Stomach (tissue), 9 donors: Measurements from ENCODE around the gene ZCCHC7. TPM values are rescaled to one million over a fixed set of nuclear protein-coding genes. Genes with fewer than 3 reads are reported as not detected.

Experiments
- DNase-seq, 2 donors: peaks; one replicate each; pipeline versions ENCODE4 v3.0.0 to v3.0.0-alpha.2; 2013 to 2019
- H3K27ac ChIP-seq, 5 donors: fragments of 200-600 bp in 4 of 5; sonication (generic) in 4 of 5; one replicate each; pipeline ENCODE4 v1.5.1; 2013 to 2019; ENCODE audit warnings: mild to moderate bottlenecking in 1 of 5, moderate library complexity in 1 of 5
- H3K27me3 ChIP-seq, 3 donors: fragments of 200-600 bp; sonication (generic); one replicate each; pipeline ENCODE4 v1.5.1; 2017 to 2019; ENCODE audit warnings: mixed run types in 1 of 3
- H3K36me3 ChIP-seq, 4 donors: fragments of 200-600 bp; sonication (generic); 1 replicate in 3 of 4; 2 replicates in 1 of 4; pipeline ENCODE4 v1.5.1; 2016 to 2019
- H3K4me1 ChIP-seq, 4 donors: fragments of 200-600 bp; sonication (generic); one replicate each; pipeline ENCODE4 v1.5.1; 2016 to 2019
- H3K4me3 ChIP-seq, 4 donors: fragments of 200-600 bp; sonication (generic) in 3 of 4; one replicate each; pipeline ENCODE4 v1.5.1; 2016 to 2019; ENCODE audit warnings: mild to moderate bottlenecking in 1 of 4
- H3K9me3 ChIP-seq, 4 donors: fragments of 200-600 bp; sonication (generic); one replicate each; pipeline ENCODE4 v1.5.1; 2016 to 2019
- CTCF ChIP-seq, 7 experiments: fragments of 450-650 bp in 4 of 7; fragments of 200-600 bp in 3 of 7; sonication (generic) in 3 of 7; IDR thresholded peaks; one replicate each; pipeline ENCODE4 v1.5.1; 2016 to 2019; ENCODE audit warnings: antibody characterized with exemption in 7 of 7, control low read depth in 2 of 7, mild to moderate bottlenecking in 1 of 7
- EP300 ChIP-seq: sonication (generic); formaldehyde crosslinking; IDR thresholded peaks from one replicate; pipeline ENCODE4 v1.6.1; 2017; ENCODE audit warnings: antibody characterized with exemption
- POLR2A ChIP-seq, 4 donors: fragments of 450-650 bp; IDR thresholded peaks; one replicate each; pipeline ENCODE4 v1.6.1; 2016; ENCODE audit warnings: antibody characterized with exemption in 4 of 4, control low read depth in 2 of 4, mild to moderate bottlenecking in 1 of 4, moderate library complexity in 1 of 4
- POLR2AphosphoS5 ChIP-seq, 3 donors: sonication (generic); formaldehyde crosslinking; IDR thresholded peaks; one replicate each; pipeline ENCODE4 v1.6.1; 2016; ENCODE audit warnings: antibody characterized with exemption in 3 of 3
- WGBS, 5 donors: extraction: QIAGEN DNeasy Blood & Tissue Kit in 3 of 5; methylation state at CpG; one replicate each; pipeline versions ENCODE4 v1.1.5 to v1.1.7; 2013 to 2018; 5-methylcytosine and 5-hydroxymethylcytosine counted together
- intact Hi-C: fragments of 100-400 bp; cut with DNase I; formaldehyde crosslinking; loops from one replicate; pipeline ENCODE4 v1.15.1; 2023; ENCODE audit warnings: low total_unique reads
- polyA plus RNA-seq, 3 donors: library from polyadenylated mRNA; stranded (reverse); fragments of 200-250 nt; gene quantifications; one replicate each; pipeline ENCODE4 v1.2.3, GENCODE V29; 2013
- total RNA-seq, 5 donors: library from RNA; depleted of rRNA; stranded (reverse); fragments of >200 nt; gene quantifications; one replicate each; pipeline versions ENCODE4 v1.1.0 to v1.2.3, GENCODE V29; 2014 to 2016
- donor health status: healthy with polysubstance abuse.
- donor health status: Bipolar disorder and iron deficiency.
- donor health status: healthy.

The ZCCHC7 gene
- total and polyA plus RNA-seq, 8 donors = 7.9 to 67.1 (median 17.6) TPM

- Histone ChIP-seq H3K9me3 (no peaks in the 10 kb centered on the region), H3K4me3 (no peak overlapping the region), H3K36me3 (no peaks in the 10 kb centered on the region), H3K27me3 (no peaks in the 10 kb centered on the region), H3K27ac (no peak overlapping the region), H3K4me1 (no peaks in the 10 kb centered on the region)
- intact Hi-C loops = no loop called here
- DNase-seq = no peak
- 36 to 60% (median 46%) methylated on average over 2 of the region's 2 CpGs for WGBS, 5 donors
- TF ChIP-seq POLR2A (IDR thresholded peaks at IDR 0.05) (no peak), CTCF (IDR thresholded peaks at IDR 0.05) (no peak), EP300 (no peak), POLR2AphosphoS5 (IDR thresholded peaks at IDR 0.05) (no peak)
These were observed 279.0 kb downstream of the ZCCHC7 start for GRCh38 chr9:37399336-37399735.

- TF ChIP-seq POLR2AphosphoS5 (IDR thresholded peaks at IDR 0.05) (no peak), POLR2A (IDR thresholded peaks at IDR 0.05) (no peak), CTCF (IDR thresholded peaks at IDR 0.05) (no peak), EP300 (no peak)
- no peak overlapping the region for H3K27ac ChIP-seq
- DNase-seq = no peak
- no peaks in the 10 kb centered on the region for H3K36me3 ChIP-seq
- H3K4me3 ChIP-seq = no peak overlapping the region
- no peaks in the 10 kb centered on the region for H3K9me3 ChIP-seq
- no peaks in the 10 kb centered on the region for H3K27me3 ChIP-seq
- 88 to 97% (median 91%) methylated on average over 9 of the region's 9 CpGs for WGBS, 5 donors
- intact Hi-C loops = no loop called here
- H3K4me1 ChIP-seq = no peaks in the 10 kb centered on the region
These were observed 284.2 kb downstream of the ZCCHC7 start for GRCh38 chr9:37404590-37404989.

- TF ChIP-seq EP300 = no peak
- TF ChIP-seq CTCF (IDR thresholded peaks at IDR 0.05) = no peak
- DNase-seq = no peak
- H3K9me3 ChIP-seq = no peaks in the 10 kb centered on the region
- 60 to 78% (median 64%) methylated on average over 3 of the region's 3 CpGs for WGBS, 5 donors
- no peaks in the 10 kb centered on the region for H3K36me3 ChIP-seq
- H3K4me3 ChIP-seq = no peak overlapping the region
- no peaks in the 10 kb centered on the region for H3K27me3 ChIP-seq
- no peak overlapping the region for H3K27ac ChIP-seq
- H3K4me1 ChIP-seq = no peaks in the 10 kb centered on the region
- intact Hi-C loops = no loop called here
These were observed 285.0 kb downstream of the ZCCHC7 start for GRCh38 chr9:37405350-37405749.

GRCh38 chr9:37405764-37406380 lies 285.5 kb downstream of the ZCCHC7 start:
- Histone ChIP-seq H3K27me3 (no peaks in the 10 kb centered on the region), H3K9me3 (no peaks in the 10 kb centered on the region), H3K27ac (peak overlapping the region in 1 of 5 donors; percentile 24), H3K4me3 (no peak overlapping the region), H3K4me1 (no peaks in the 10 kb centered on the region), H3K36me3 (no peaks in the 10 kb centered on the region)
- TF ChIP-seq EP300 = no peak
- TF ChIP-seq CTCF (IDR thresholded peaks at IDR 0.05) = no peak
- intact Hi-C loops = no loop called here
- DNase-seq = no peak
- WGBS, 5 donors = 85 to 88% (median 87%) methylated on average over 10 of the region's 10 CpGs
